HG03460 (cell line): ENCODE results near the gene MGAT5.

Experiments
- ATAC-seq: cut with Tn5 transposase; IDR thresholded peaks from one replicate; pipeline ENCODE4 v1.9.1; 2021; ENCODE audit not compliant: unreplicated experiment

Gene MGAT5

GRCh38 chr2:134392442-134393074 is 138.7 kb downstream of the MGAT5 start:
- ATAC-seq = no peak

GRCh38 chr2:134393075-134393461 is 139.2 kb downstream of the MGAT5 start:
- no peak for ATAC-seq

- ATAC-seq = no peak
These were observed 141.9 kb downstream of the MGAT5 start for GRCh38 chr2:134395779-134396178.

GRCh38 chr2:134396493-134396892 is 142.6 kb downstream of the MGAT5 start:
- no peak for ATAC-seq

- ATAC-seq = no peak
These were observed 143.4 kb downstream of the MGAT5 start for GRCh38 chr2:134397146-134397896.

GRCh38 chr2:134398300-134398699 is 144.4 kb downstream of the MGAT5 start:
- ATAC-seq = no peak

- ATAC-seq = no peak
These were observed 145.2 kb downstream of the MGAT5 start for GRCh38 chr2:134399096-134399495.

GRCh38 chr2:134401081-134401497 is 147.2 kb downstream of the MGAT5 start:
- no peak for ATAC-seq

- no peak for ATAC-seq
These were observed 147.9 kb downstream of the MGAT5 start for GRCh38 chr2:134401789-134402188.

- ATAC-seq = no peak
These were observed 148.5 kb downstream of the MGAT5 start for GRCh38 chr2:134402410-134402809.

- no peak for ATAC-seq
These were observed 151.8 kb downstream of the MGAT5 start for GRCh38 chr2:134405611-134406081.

- no peak for ATAC-seq
These were observed 152.4 kb downstream of the MGAT5 start for GRCh38 chr2:134406311-134406710.

GRCh38 chr2:134406736-134407135 is 152.9 kb downstream of the MGAT5 start:
- ATAC-seq = no peak

GRCh38 chr2:134407154-134407890 is 153.4 kb downstream of the MGAT5 start:
- no peak for ATAC-seq

- no peak for ATAC-seq
These were observed 154.5 kb downstream of the MGAT5 start for GRCh38 chr2:134408386-134408785.

- ATAC-seq = no peak
These were observed 154.9 kb downstream of the MGAT5 start for GRCh38 chr2:134408791-134409190.

GRCh38 chr2:134410006-134410405 is 156.1 kb downstream of the MGAT5 start:
- no peak for ATAC-seq

- ATAC-seq = no peak
These were observed 157.0 kb downstream of the MGAT5 start for GRCh38 chr2:134410831-134411231.

GRCh38 chr2:134411279-134411827 is 157.5 kb downstream of the MGAT5 start:
- no peak for ATAC-seq

GRCh38 chr2:134411828-134412638 is 158.2 kb downstream of the MGAT5 start:
- ATAC-seq = peak; percentile 96

GRCh38 chr2:134412639-134412999 is 158.7 kb downstream of the MGAT5 start:
- no peak for ATAC-seq
